Testis (tissue), 2 donors: ENCODE data around the gene OCA2.

Experiments used
- POLR2A ChIP-seq: fragments of 450-650 bp; IDR thresholded peaks from one replicate; pipeline ENCODE4 v1.6.1; 2017; ENCODE audit warnings: antibody characterized with exemption, mild to moderate bottlenecking, moderate library complexity
- TF ChIP-seq, protein P1 (sequence below), 3 experiments: fragments of 450-650 bp in 2 of 3; fragments of 200-600 bp in 1 of 3; sonication (generic) in 1 of 3; IDR thresholded peaks; one replicate each; pipeline ENCODE4 v1.5.1; 2016 to 2019; ENCODE audit warnings: antibody characterized with exemption in 3 of 3, mild to moderate bottlenecking in 2 of 3, moderate library complexity in 1 of 3

DNA sequence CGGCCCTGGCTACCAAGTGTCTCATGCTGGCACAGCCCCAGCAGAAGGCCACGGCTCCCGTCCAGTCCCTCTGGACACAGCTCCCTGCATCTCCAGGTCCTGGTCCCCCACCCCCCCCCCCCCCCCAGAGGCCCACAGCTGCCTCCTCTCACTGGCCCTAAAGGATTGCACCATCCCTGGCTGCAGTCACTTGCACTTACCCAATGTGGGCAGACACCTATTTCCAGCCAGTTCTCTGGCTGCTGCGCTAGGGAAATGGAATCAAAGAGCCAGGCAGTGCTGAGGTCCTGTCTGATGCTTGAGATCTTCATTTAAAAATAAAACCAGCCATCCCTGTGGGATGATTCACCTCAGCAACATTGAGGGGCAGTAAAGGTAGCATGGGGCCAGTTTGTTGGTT lies 346.4 kb downstream of the OCA2 start:
- TF ChIP-seq, protein P1, sequence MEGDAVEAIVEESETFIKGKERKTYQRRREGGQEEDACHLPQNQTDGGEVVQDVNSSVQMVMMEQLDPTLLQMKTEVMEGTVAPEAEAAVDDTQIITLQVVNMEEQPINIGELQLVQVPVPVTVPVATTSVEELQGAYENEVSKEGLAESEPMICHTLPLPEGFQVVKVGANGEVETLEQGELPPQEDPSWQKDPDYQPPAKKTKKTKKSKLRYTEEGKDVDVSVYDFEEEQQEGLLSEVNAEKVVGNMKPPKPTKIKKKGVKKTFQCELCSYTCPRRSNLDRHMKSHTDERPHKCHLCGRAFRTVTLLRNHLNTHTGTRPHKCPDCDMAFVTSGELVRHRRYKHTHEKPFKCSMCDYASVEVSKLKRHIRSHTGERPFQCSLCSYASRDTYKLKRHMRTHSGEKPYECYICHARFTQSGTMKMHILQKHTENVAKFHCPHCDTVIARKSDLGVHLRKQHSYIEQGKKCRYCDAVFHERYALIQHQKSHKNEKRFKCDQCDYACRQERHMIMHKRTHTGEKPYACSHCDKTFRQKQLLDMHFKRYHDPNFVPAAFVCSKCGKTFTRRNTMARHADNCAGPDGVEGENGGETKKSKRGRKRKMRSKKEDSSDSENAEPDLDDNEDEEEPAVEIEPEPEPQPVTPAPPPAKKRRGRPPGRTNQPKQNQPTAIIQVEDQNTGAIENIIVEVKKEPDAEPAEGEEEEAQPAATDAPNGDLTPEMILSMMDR (IDR thresholded peaks at IDR 0.05) = no peak
- no peak for TF ChIP-seq POLR2A
